NCI-H2029 treated with DMSO at 0.1 percent for 48 hours (cell line): ENCODE measurements around the gene PTPRM.

Experiments used
- DNase-seq: peaks from one replicate; lab custom pipeline; 2025; lab: John Stamatoyannopoulos, UW

Gene PTPRM

GRCh38 chr18:8361941-8362471 lies 794.9 kb downstream of the PTPRM start:
- DNase-seq: no peak

GRCh38 chr18:8362863-8363262 lies 795.7 kb downstream of the PTPRM start:
- DNase-seq: no peak

- no peak for DNase-seq
Measured at GRCh38 chr18:8364385-8364784, 797.3 kb downstream of the PTPRM start.

- DNase-seq: no peak
Measured at GRCh38 chr18:8365006-8365405, 797.9 kb downstream of the PTPRM start.

GRCh38 chr18:8365528-8365927 lies 798.4 kb downstream of the PTPRM start:
- no peak for DNase-seq

GRCh38 chr18:8366070-8366469 lies 799.0 kb downstream of the PTPRM start:
- no peak for DNase-seq

GRCh38 chr18:8366656-8367055 lies 799.5 kb downstream of the PTPRM start:
- DNase-seq: no peak

- DNase-seq: peak; percentile 28
Measured at GRCh38 chr18:8367217-8367988, 800.3 kb downstream of the PTPRM start.

- no peak for DNase-seq
Measured at GRCh38 chr18:8368512-8369217, 801.5 kb downstream of the PTPRM start.

- no peak for DNase-seq
Measured at GRCh38 chr18:8373486-8373885, 806.4 kb downstream of the PTPRM start.

GRCh38 chr18:8374676-8375075 lies 807.6 kb downstream of the PTPRM start:
- DNase-seq: no peak

GRCh38 chr18:8375249-8375648 lies 808.1 kb downstream of the PTPRM start:
- no peak for DNase-seq

- no peak for DNase-seq
Measured at GRCh38 chr18:8376113-8376512, 809.0 kb downstream of the PTPRM start.

GRCh38 chr18:8379187-8379941 lies 812.2 kb downstream of the PTPRM start:
- no peak for DNase-seq

GRCh38 chr18:8380006-8380405 lies 812.9 kb downstream of the PTPRM start:
- DNase-seq: no peak

- no peak for DNase-seq
Measured at GRCh38 chr18:8380926-8381325, 813.8 kb downstream of the PTPRM start.

GRCh38 chr18:8381821-8382459 lies 814.8 kb downstream of the PTPRM start:
- DNase-seq: no peak

- DNase-seq: no peak
Measured at GRCh38 chr18:8385400-8385799, 818.3 kb downstream of the PTPRM start.

- no peak for DNase-seq
Measured at GRCh38 chr18:8386669-8387380, 819.7 kb downstream of the PTPRM start.

GRCh38 chr18:8389391-8390340 lies 822.5 kb downstream of the PTPRM start:
- peak; percentile 65 for DNase-seq
